DOHH2 (cell line): ENCODE results near the gene METTL18.

Source experiments
- CTCF ChIP-seq: fragments of 200-600 bp; sonication (generic); IDR thresholded peaks from one replicate; pipeline ENCODE4 v1.5.1; 2014; ENCODE audit warnings: antibody characterized with exemption, mild to moderate bottlenecking, low read depth, low read length; ENCODE audit not compliant: poor library complexity, severe bottlenecking
- EZH2phosphoT487 ChIP-seq: fragments of 200-600 bp; sonication (generic); IDR thresholded peaks from 2 replicates; pipeline ENCODE4 v1.6.1; 2017; ENCODE audit warnings: borderline replicate concordance, mild to moderate bottlenecking, antibody characterized with exemption, low read length, moderate library complexity, mixed read lengths

GRCh38 chr1:169794530-169795416, at the start of gene METTL18:
- TF ChIP-seq CTCF (no peak), EZH2phosphoT487 (no peak)
